ENCODE data around the gene IRF2. TPM values are rescaled to one million over a fixed set of nuclear protein-coding genes. Genes with fewer than 3 reads are reported as not detected.
A peak's percentile ranks its signal among the peaks of the same experiment; 100 is the strongest.

The IRF2 gene
- total and polyA plus RNA-seq, 2 of the 8 experiments (the other 6 are each of a cell fraction or from before 2014, with no cell fraction given) = 13.8 to 17.0 TPM

- H2BK12ac ChIP-seq (ENCODE audit: low read depth, low read length) = no peak overlapping the region
- no peak overlapping the region for H3K27ac ChIP-seq (ENCODE audit: low read depth, low read length)
- ChIA-PET POLR2A (ENCODE audit: partially characterized antibody) (no interaction called here), CTCF (ENCODE audit: partially characterized antibody) (no interaction called here)
- H3K18ac ChIP-seq (ENCODE audit: extremely low read depth, low read length) = no peak overlapping the region
- no peaks in the 10 kb centered on the region for H3K79me2 ChIP-seq (ENCODE audit: control insufficient read depth in 1 of 2, insufficient read depth in 2 of 2, low read length in 2 of 2)
- no peaks in the 10 kb centered on the region for H4K20me1 ChIP-seq (replicated peaks in 1 of 2; ENCODE audit: control insufficient read depth in 1 of 2, insufficient read depth in 2 of 2, low read length in 2 of 2)
- H3K23me2 ChIP-seq (ENCODE audit: low read depth, low read length) = no peaks in the 10 kb centered on the region
- DNase-seq (ENCODE audit: low read depth in 1 of 2, low spot score in 2 of 2) (peak in 1 of 2 experiments; percentile 13), FAIRE-seq (no peak)
- H3K56ac ChIP-seq (replicated peaks; ENCODE audit: insufficient read length, low read depth, low read length) = no peak overlapping the region
- no peak overlapping the region for H2BK120ac ChIP-seq (replicated peaks; ENCODE audit: low read depth, low read length)
- H2AFZ ChIP-seq (ENCODE audit: low read length) = no peak overlapping the region
- H3K23ac ChIP-seq (ENCODE audit: insufficient read length) = no peak overlapping the region
- no peaks in the 10 kb centered on the region for H3K36me3 ChIP-seq (ENCODE audit: control insufficient read depth in 2 of 4, insufficient read depth in 4 of 4, low read length in 3 of 4)
- H3K27me3 ChIP-seq (replicated peaks in 1 of 4; ENCODE audit: control insufficient read depth in 3 of 4, extremely low read depth in 1 of 4, insufficient read depth in 3 of 4, low read length in 3 of 4) = no peaks in the 10 kb centered on the region
- TF ChIP-seq NANOG (IDR thresholded peaks at IDR 0.05; ENCODE audit: insufficient read depth, low read depth, low read length, poor library complexity, severe bottlenecking) (no peak), SIRT6 (IDR thresholded peaks at IDR 0.05; ENCODE audit: low read length) (no peak), SRF (IDR thresholded peaks at IDR 0.05; ENCODE audit: low read depth, low read length) (no peak), TAF1 (IDR thresholded peaks at IDR 0.05; ENCODE audit: low read depth, low read length) (no peak), CTCF (IDR thresholded peaks at IDR 0.05; ENCODE audit: control extremely low read depth in 1 of 3, insufficient read depth in 1 of 3, low read depth in 1 of 3, low read length in 3 of 3) (no peak), SP1 (IDR thresholded peaks at IDR 0.05; ENCODE audit: low read depth, low read length) (no peak), YY1 (IDR thresholded peaks at IDR 0.05; ENCODE audit: low read depth, low read length) (no peak)
- no peak overlapping the region for H4K8ac ChIP-seq (ENCODE audit: extremely low read depth, insufficient read depth, low read length)
- H2BK20ac ChIP-seq (ENCODE audit: low read length) = no peak overlapping the region
- no peak overlapping the region for H2AK5ac ChIP-seq (ENCODE audit: low read depth, low read length)
- H3K4me2 ChIP-seq (ENCODE audit: insufficient read depth in 1 of 2, low read depth in 2 of 2, low read length in 2 of 2) = no peak overlapping the region
- H2BK5ac ChIP-seq (ENCODE audit: low read depth, low read length) = no peak overlapping the region
- no peak overlapping the region for H3K14ac ChIP-seq (ENCODE audit: insufficient read length)
- WGBS, 2 experiments (ENCODE audit: extremely low coverage in 1 of 2, insufficient coverage in 1 of 2, insufficient read length in 1 of 2, insufficient replicate concordance in 2 of 2, low coverage in 1 of 2, low lambda C conversion rate in 2 of 2, missing lambda C conversion rate in 1 of 2) = 94% methylated on average over 5 of the region's 5 CpGs; no CpG with 5 or more reads in 1 of the 2 experiments
- H4K5ac ChIP-seq (ENCODE audit: insufficient read length, low read depth, low read length) = no peak overlapping the region
- no peaks in the 10 kb centered on the region for H3K9me3 ChIP-seq (ENCODE audit: insufficient read depth in 2 of 2, low read depth in 1 of 2, low read length in 1 of 2)
- H3K4me1 ChIP-seq (replicated peaks in 1 of 4; ENCODE audit: control insufficient read depth in 3 of 4, insufficient read depth in 4 of 4, low read length in 3 of 4) = peaks cover 0 to 9% (median 2%) of the 10 kb centered on the region in 4 experiments; a peak in 3 of 7 replicates
- no peak overlapping the region for H2BK15ac ChIP-seq (ENCODE audit: low read length)
- no peak overlapping the region for H4K91ac ChIP-seq (replicated peaks; ENCODE audit: insufficient read length, low read length)
- H3K79me1 ChIP-seq (ENCODE audit: low read depth, low read length) = no peaks in the 10 kb centered on the region
- H3K4ac ChIP-seq (replicated peaks; ENCODE audit: insufficient read length, low read depth, low read length) = no peak overlapping the region
- no peak overlapping the region for H3K9ac ChIP-seq (replicated peaks in 1 of 4; ENCODE audit: extremely low read depth in 1 of 4, low read depth in 3 of 4, low read length in 3 of 4)
- no peak overlapping the region for H3K4me3 ChIP-seq (ENCODE audit: extremely low read depth in 1 of 4, insufficient read depth in 2 of 4, low read depth in 3 of 4, low read length in 4 of 4)
Observed at GRCh38 chr4:184355857-184356256, 118.5 kb downstream of the IRF2 start.
